Measurements from ENCODE around the gene TMEM245. TPM values are rescaled to one million over a fixed set of nuclear protein-coding genes. Genes with fewer than 3 reads are reported as not detected.

Gene TMEM245
- total RNA-seq, 1 experiment from 2014 or later: 34.8 TPM

GRCh38 chr9:109036744-109037680, 82.7 kb downstream of the TMEM245 start (continued):
- no peak for TF ChIP-seq CTCF (IDR thresholded peaks at IDR 0.05 in 2 of 3, conservative IDR thresholded peaks at IDR 0.05 in 1 of 3; ENCODE audit: borderline replicate concordance in 1 of 3, insufficient read depth in 1 of 3, low read depth in 2 of 3, low read length in 2 of 3)

GRCh38 chr9:109035684-109036423, 83.9 kb downstream of the TMEM245 start:
- DNase-seq (ENCODE audit: low read depth, low spot score): peak; percentile 74
- 0 out of 2 replicates have a peak overlapping the region, but pooled peaks have one; percentile 4 for H3K9ac ChIP-seq (ENCODE audit: low read length)
- ATAC-seq: peak; percentile 91
- no peaks in the 10 kb centered on the region for H3K9me3 ChIP-seq (ENCODE audit: control insufficient read depth in 1 of 2, insufficient read depth in 1 of 2, low read depth in 1 of 2, low read length in 2 of 2)
- POLR2A ChIA-PET: no interaction called here
- BruUV-seq (replicated peaks): no TSS peak
- H4K20me1 ChIP-seq (ENCODE audit: insufficient read depth): no peaks in the 10 kb centered on the region
- H3K4me3 ChIP-seq (replicated peaks in 1 of 2; ENCODE audit: low read depth in 1 of 2, low read length in 2 of 2): peak overlapping the region in 1 of 2 experiments; percentile 14; a peak in 1 of 4 replicates
- H3K27me3 ChIP-seq (ENCODE audit: insufficient read depth, low read length): no peaks in the 10 kb centered on the region
- H3K36me3 ChIP-seq (ENCODE audit: control insufficient read depth in 1 of 2, insufficient read depth in 2 of 2, low read length in 2 of 2): peaks cover 6 to 11% of the 10 kb centered on the region in 2 experiments; a peak in 2 of 4 replicates
- no peak overlapping the region for H2AFZ ChIP-seq (ENCODE audit: low read depth, low read length, poor library complexity, severe bottlenecking)
- H3K79me2 ChIP-seq (ENCODE audit: insufficient read depth, low read length): 0 out of 2 replicates have a peak, but pooled peaks cover 11% of the 10 kb centered on the region
- CTCF ChIA-PET: no interaction called here
- peaks cover 53 to 59% of the 10 kb centered on the region in 2 experiments for H3K4me1 ChIP-seq (ENCODE audit: control insufficient read depth in 1 of 2, insufficient read depth in 2 of 2, low read length in 2 of 2)
- no peaks in the 10 kb centered on the region for H3K9me2 ChIP-seq (ENCODE audit: insufficient read depth)
- RAD21 ChIA-PET (ENCODE audit: low non-redundant PET in 1 of 2, low total read pairs in 2 of 2, uncharacterized antibody in 2 of 2, unreplicated experiment in 2 of 2): no interaction called here
- peak overlapping the region; percentile 60 for H3K4me2 ChIP-seq (ENCODE audit: low read length)
- peak overlapping the region; percentile 67 for H3K27ac ChIP-seq (ENCODE audit: low read depth, low read length)
- intact Hi-C loops (cut with micrococcal nuclease): loop anchor here (1.0 kb wide), 1 partner anchor 83 kb away; the partner anchor contains the start of gene TMEM245
- TF ChIP-seq RAD21 (IDR thresholded peaks at IDR 0.05; ENCODE audit: low read depth) (peak; percentile 1; the same call in 1 of the 2 replicates), MAX (IDR thresholded peaks at IDR 0.05) (peak; percentile 66; the same call in 1 of the 2 replicates), CBX3 (IDR thresholded peaks at IDR 0.05; ENCODE audit: low read depth) (peak; percentile 91), ELF1 (IDR thresholded peaks at IDR 0.05; ENCODE audit: borderline replicate concordance, low read depth) (no peak), SIN3A (IDR thresholded peaks at IDR 0.05; ENCODE audit: low read depth) (peak; percentile 90), EGR1 (IDR thresholded peaks at IDR 0.05; ENCODE audit: low read depth) (0 out of 2 replicates have a peak, but pooled peaks have one; percentile 13), EZH2phosphoT487 (IDR thresholded peaks at IDR 0.05; ENCODE audit: borderline replicate concordance) (no peak), CTCF (IDR thresholded peaks at IDR 0.05 in 2 of 3, conservative IDR thresholded peaks at IDR 0.05 in 1 of 3; ENCODE audit: borderline replicate concordance in 1 of 3, insufficient read depth in 1 of 3, low read depth in 2 of 3, low read length in 2 of 3) (no peak), YY1 (IDR thresholded peaks at IDR 0.05; ENCODE audit: extremely low read depth, insufficient replicate concordance, low read depth, low read length) (peak; percentile 30), ZBTB33 (IDR thresholded peaks at IDR 0.05; ENCODE audit: extremely low read depth, insufficient replicate concordance, low read length) (peak; percentile 68), EZH2 (IDR thresholded peaks at IDR 0.05) (no peak), POLR2A (IDR thresholded peaks at IDR 0.05; ENCODE audit: borderline replicate concordance, extremely low read depth, insufficient read depth, insufficient read length) (no peak), TCF7L2 (IDR thresholded peaks at IDR 0.05; ENCODE audit: borderline replicate concordance, extremely low read depth, insufficient read depth, insufficient read length) (peak; percentile 93), SP1 (IDR thresholded peaks at IDR 0.05; ENCODE audit: low read depth) (peak; percentile 92)
